Liver (tissue), 9 donors: Measurements from ENCODE around the gene NT5M. TPM values are rescaled to one million over a fixed set of nuclear protein-coding genes. Genes with fewer than 3 reads are reported as not detected.

Experiments
- DNase-seq: peaks from one replicate; pipeline ENCODE4 v3.0.0-alpha.2; 2017; ENCODE audit warnings: low spot score
- H3K27ac ChIP-seq, 2 donors: one replicate each; pipeline ENCODE4 v1.7.0; 2013; ENCODE audit warnings: inconsistent platforms in 2 of 2, low read length in 2 of 2, control low read depth in 1 of 2, low read depth in 1 of 2, mild to moderate bottlenecking in 1 of 2
- H3K27me3 ChIP-seq, 4 donors: one replicate each; pipeline versions ENCODE4 v1.6.1 to v1.7.0; 2013; ENCODE audit warnings: low read length in 3 of 4, inconsistent platforms in 1 of 4, mild to moderate bottlenecking in 1 of 4, moderate library complexity in 1 of 4; ENCODE audit not compliant: control insufficient read depth in 4 of 4, insufficient read depth in 4 of 4
- H3K36me3 ChIP-seq, 4 donors: one replicate each; pipeline versions ENCODE4 v1.6.1 to v1.7.0; 2013; ENCODE audit warnings: low read length in 3 of 4, mild to moderate bottlenecking in 3 of 4, low read depth in 1 of 4, moderate library complexity in 1 of 4; ENCODE audit not compliant: control insufficient read depth in 4 of 4, insufficient read depth in 3 of 4
- H3K4me1 ChIP-seq, 4 donors: one replicate each; pipeline versions ENCODE4 v1.6.1 to v1.7.0; 2013; ENCODE audit warnings: low read length in 3 of 4, mild to moderate bottlenecking in 3 of 4, moderate library complexity in 1 of 4; ENCODE audit not compliant: control insufficient read depth in 4 of 4, insufficient read depth in 4 of 4
- H3K4me3 ChIP-seq, 3 donors: one replicate each; pipeline versions ENCODE4 v1.6.1 to v1.7.0; 2013; ENCODE audit warnings: low read length in 3 of 3, control low read depth in 1 of 3, low read depth in 1 of 3, mild to moderate bottlenecking in 1 of 3
- H3K9ac ChIP-seq, 2 donors: one replicate each; pipeline ENCODE4 v1.7.0; 2013; ENCODE audit warnings: low read length in 2 of 2, mild to moderate bottlenecking in 2 of 2, moderate library complexity in 2 of 2, control low read depth in 1 of 2, low read depth in 1 of 2
- H3K9me3 ChIP-seq, 4 donors: one replicate each; pipeline versions ENCODE4 v1.6.1 to v1.7.0; 2013; ENCODE audit warnings: low read length in 3 of 4; ENCODE audit not compliant: control insufficient read depth in 4 of 4
- EGR1 ChIP-seq, 2 donors: IDR thresholded peaks; 2 replicates each; pipeline ENCODE4 v1.6.1; 2016 to 2018; ENCODE audit warnings: antibody characterized with exemption in 2 of 2, low read depth in 2 of 2
- FOXA1 ChIP-seq: IDR thresholded peaks from 2 replicates; pipeline ENCODE4 v1.6.1; 2016; ENCODE audit warnings: antibody characterized with exemption
- GABPA ChIP-seq, 2 donors: IDR thresholded peaks in 1 of 2; conservative IDR thresholded peaks in 1 of 2; 2 replicates each; pipeline ENCODE4 v1.6.1; 2016; ENCODE audit warnings: antibody characterized with exemption in 2 of 2, mild to moderate bottlenecking in 1 of 2, moderate library complexity in 1 of 2
- HNF4G ChIP-seq: IDR thresholded peaks from 2 replicates; pipeline ENCODE4 v1.6.1; 2016; ENCODE audit warnings: antibody characterized with exemption
- JUND ChIP-seq, 2 donors: IDR thresholded peaks; 2 replicates each; pipeline ENCODE4 v1.6.1; 2016; ENCODE audit warnings: antibody characterized with exemption in 2 of 2
- NR2F2 ChIP-seq: IDR thresholded peaks from 2 replicates; pipeline ENCODE4 v1.6.1; 2016; ENCODE audit warnings: antibody characterized with exemption
- RAD21 ChIP-seq, 2 donors: IDR thresholded peaks; 2 replicates each; pipeline ENCODE4 v1.6.1; 2016; ENCODE audit warnings: antibody characterized with exemption in 2 of 2, mild to moderate bottlenecking in 2 of 2
- SP1 ChIP-seq: IDR thresholded peaks from 2 replicates; pipeline ENCODE4 v1.6.1; 2018; ENCODE audit warnings: antibody characterized with exemption, mild to moderate bottlenecking
- TAF1 ChIP-seq: conservative IDR thresholded peaks from 2 replicates; pipeline ENCODE4 v1.6.1; 2016; ENCODE audit warnings: antibody characterized with exemption, mild to moderate bottlenecking
- ZBTB33 ChIP-seq: IDR thresholded peaks from 2 replicates; pipeline ENCODE4 v1.6.1; 2016; ENCODE audit warnings: antibody characterized with exemption
- WGBS: extraction: QIAGEN DNeasy Blood & Tissue Kit; methylation state at CpG from one replicate; pipeline ENCODE4 v1.1.7; 2013; 5-methylcytosine and 5-hydroxymethylcytosine counted together
- polyA plus RNA-seq, 2 donors: library from polyadenylated mRNA; stranded (reverse) in 1 of 2; unstranded in 1 of 2; fragments of 200-250 nt in 1 of 2; fragments of >200 nt in 1 of 2; fragmentation: Nextera tagmentation in 1 of 2; extraction: Ambion mirVana in 1 of 2; gene quantifications; one replicate each; pipeline versions ENCODE4 v1.2.1 to v1.2.3, GENCODE V29; 2013 to 2015
- total RNA-seq, 2 donors: library from RNA; depleted of rRNA; stranded (reverse); fragments of >200 nt; gene quantifications; one replicate each; pipeline ENCODE4 v1.2.3, GENCODE V29; 2014
- TF ChIP-seq, protein P1 (sequence below): IDR thresholded peaks from 2 replicates; pipeline ENCODE4 v1.6.1; 2016; ENCODE audit warnings: antibody characterized with exemption
- TF ChIP-seq, protein P2 (sequence below): fragments of 150-350 bp; IDR thresholded peaks from 2 replicates; pipeline ENCODE4 v1.5.1; 2017; ENCODE audit warnings: improper control_type of control experiment, low read depth, low read length; ENCODE audit not compliant: missing input control
- donor health status: healthy.
- donor health status: healthy.
- donor health status: healthy.
- donor health status: healthy.
- donor health status: healthy.

NT5M gene
- total and polyA plus RNA-seq, 4 donors = 0.42 to 7.9 (median 0.66) TPM

DNA sequence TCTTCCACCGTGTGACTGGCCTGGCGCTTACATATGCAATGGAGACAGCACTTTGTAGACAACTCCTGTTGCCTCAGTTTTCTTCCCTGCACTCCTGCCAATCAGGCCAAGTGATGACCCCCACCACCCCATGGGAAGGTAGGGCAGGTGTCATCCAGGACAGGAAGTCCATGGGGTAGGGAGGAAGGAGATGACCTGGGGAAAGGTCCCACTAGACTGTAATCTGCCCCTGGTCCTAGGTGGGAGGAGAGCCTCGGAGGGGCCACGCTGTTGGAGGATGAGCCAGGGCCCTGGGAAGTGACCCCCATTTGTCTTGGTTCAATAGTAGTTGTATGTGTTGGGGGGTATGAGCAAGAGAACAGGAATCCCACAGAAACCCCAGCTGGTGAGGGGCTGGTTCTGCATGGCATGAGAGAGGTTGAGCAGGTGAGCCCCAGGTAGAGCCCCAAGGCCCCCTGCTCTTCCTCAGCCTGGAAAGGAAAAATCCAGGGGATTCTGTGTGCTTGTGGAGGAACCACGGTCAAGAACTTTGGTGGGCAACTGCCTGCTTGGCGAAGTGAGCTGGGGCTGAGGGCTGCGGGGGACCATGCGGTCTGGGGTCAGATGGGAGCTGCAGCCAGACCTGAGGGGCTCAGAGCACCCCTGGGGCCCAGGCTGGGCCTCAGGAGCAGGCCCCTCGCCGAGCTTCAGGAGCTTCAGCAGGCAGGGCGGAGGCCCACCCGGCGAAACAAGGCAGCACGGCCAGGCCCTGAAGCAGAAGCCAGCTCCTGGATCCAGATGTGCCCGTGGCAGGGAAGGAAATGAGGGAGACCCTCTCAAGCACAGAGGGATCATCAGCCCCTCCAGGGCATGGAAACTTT lies 50.7 kb downstream of the NT5M start:
- H3K4me1 ChIP-seq = peaks cover 0 to 1% (median 0%) of the 10 kb centered on the region in 4 donors
- no peaks in the 10 kb centered on the region for H3K9me3 ChIP-seq
- no peaks in the 10 kb centered on the region for H3K27me3 ChIP-seq
- H3K9ac ChIP-seq = no peak overlapping the region
- H3K36me3 ChIP-seq = no peaks in the 10 kb centered on the region
- TF ChIP-seq TAF1 = no peak
- TF ChIP-seq, protein P1, sequence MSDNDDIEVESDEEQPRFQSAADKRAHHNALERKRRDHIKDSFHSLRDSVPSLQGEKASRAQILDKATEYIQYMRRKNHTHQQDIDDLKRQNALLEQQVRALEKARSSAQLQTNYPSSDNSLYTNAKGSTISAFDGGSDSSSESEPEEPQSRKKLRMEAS = no peak
- TF ChIP-seq EGR1 (IDR thresholded peaks at IDR 0.05; ENCODE audit: low read depth in 2 of 2) = no peak
- TF ChIP-seq, protein P2, sequence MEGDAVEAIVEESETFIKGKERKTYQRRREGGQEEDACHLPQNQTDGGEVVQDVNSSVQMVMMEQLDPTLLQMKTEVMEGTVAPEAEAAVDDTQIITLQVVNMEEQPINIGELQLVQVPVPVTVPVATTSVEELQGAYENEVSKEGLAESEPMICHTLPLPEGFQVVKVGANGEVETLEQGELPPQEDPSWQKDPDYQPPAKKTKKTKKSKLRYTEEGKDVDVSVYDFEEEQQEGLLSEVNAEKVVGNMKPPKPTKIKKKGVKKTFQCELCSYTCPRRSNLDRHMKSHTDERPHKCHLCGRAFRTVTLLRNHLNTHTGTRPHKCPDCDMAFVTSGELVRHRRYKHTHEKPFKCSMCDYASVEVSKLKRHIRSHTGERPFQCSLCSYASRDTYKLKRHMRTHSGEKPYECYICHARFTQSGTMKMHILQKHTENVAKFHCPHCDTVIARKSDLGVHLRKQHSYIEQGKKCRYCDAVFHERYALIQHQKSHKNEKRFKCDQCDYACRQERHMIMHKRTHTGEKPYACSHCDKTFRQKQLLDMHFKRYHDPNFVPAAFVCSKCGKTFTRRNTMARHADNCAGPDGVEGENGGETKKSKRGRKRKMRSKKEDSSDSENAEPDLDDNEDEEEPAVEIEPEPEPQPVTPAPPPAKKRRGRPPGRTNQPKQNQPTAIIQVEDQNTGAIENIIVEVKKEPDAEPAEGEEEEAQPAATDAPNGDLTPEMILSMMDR = no peak
- TF ChIP-seq NR2F2 = no peak
- no peak for TF ChIP-seq JUND (IDR thresholded peaks at IDR 0.05)
- TF ChIP-seq HNF4G = no peak
- no peak for TF ChIP-seq FOXA1
- no peak for TF ChIP-seq ZBTB33
- no peak for TF ChIP-seq RAD21 (IDR thresholded peaks at IDR 0.05)
- no peak for TF ChIP-seq SP1
- no peak overlapping the region for H3K4me3 ChIP-seq
- H3K27ac ChIP-seq = no peak overlapping the region
- DNase-seq = no peak
- WGBS = 91% methylated on average over 15 of the region's 15 CpGs

DNA sequence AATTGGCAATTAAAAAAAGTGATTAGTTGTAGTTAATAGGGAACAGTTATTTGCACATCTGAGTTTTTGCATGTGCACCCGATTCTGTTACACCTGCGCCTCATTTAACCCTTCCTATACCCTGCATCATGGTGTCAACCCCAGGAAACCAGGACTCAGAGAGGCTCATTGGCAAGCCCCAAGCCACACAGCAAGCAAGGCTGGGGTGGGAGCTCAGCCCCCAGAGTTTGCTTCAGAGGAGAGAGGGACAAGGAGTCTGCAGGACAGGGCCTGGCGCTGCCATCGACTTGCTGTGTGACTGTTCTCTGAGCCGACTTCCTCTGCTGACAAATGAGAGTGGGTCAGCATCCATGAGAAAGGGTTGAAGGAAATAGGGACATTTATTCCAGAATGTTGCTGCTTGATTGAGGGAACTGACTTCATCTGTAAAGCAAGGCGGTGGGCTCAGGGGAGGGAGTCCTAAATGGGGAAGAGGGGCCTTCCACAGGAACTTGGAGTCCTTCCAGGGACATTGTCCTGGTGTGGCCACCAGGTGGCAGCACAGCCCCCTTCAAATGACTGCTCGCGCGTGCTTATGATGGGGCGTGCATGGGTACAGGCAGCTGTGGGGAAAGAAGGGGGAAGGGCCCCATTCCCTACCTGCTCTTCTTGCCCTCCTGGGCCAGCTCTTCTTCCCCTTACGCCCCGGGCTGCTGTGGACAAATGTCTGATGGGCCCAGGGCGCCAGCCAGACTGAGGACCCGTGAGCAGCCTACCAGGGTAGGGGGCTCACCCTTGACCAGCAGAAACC lies 51.6 kb downstream of the NT5M start:
- DNase-seq = peak; percentile 82
- TF ChIP-seq GABPA (IDR thresholded peaks at IDR 0.05 in 1 of 2, conservative IDR thresholded peaks at IDR 0.05 in 1 of 2) (no peak), NR2F2 (no peak), RAD21 (IDR thresholded peaks at IDR 0.05) (peak; percentile 89 to 95)
- TF ChIP-seq, protein P2 = peak; percentile 86
- Histone ChIP-seq H3K9me3 (no peaks in the 10 kb centered on the region), H3K9ac (no peak overlapping the region), H3K36me3 (no peaks in the 10 kb centered on the region), H3K27me3 (no peaks in the 10 kb centered on the region), H3K4me3 (no peak overlapping the region), H3K27ac (no peak overlapping the region), H3K4me1 (peaks cover 0 to under 1% (median 0%) of the 10 kb centered on the region in 4 donors)
- 35% methylated on average over 14 of the region's 14 CpGs for WGBS
